ENCODE results near the gene WNT7B. TPM values are rescaled to one million over a fixed set of nuclear protein-coding genes. Genes with fewer than 3 reads are reported as not detected.
A peak's percentile ranks its signal among the peaks of the same experiment; 100 is the strongest.

Gene WNT7B
- total and polyA plus RNA-seq, 2 donors, result 0.66 to 0.96 TPM

GRCh38 chr22:45997777-45998637 is 21.0 kb upstream of the WNT7B start:
- no peaks in the 10 kb centered on the region for H3K36me3 ChIP-seq (ENCODE audit: control insufficient read depth in 2 of 2, insufficient read depth in 2 of 2, low read length in 1 of 2)
- peak overlapping the region in 1 of 2 donors; percentile 37 for H3K27ac ChIP-seq (ENCODE audit: low read depth in 1 of 2, low read length in 1 of 2)
- peaks cover 0 to 3% of the 10 kb centered on the region in 2 donors for H3K27me3 ChIP-seq (ENCODE audit: control insufficient read depth in 2 of 2, insufficient read depth in 1 of 2, low read length in 1 of 2)
- H3K4me1 ChIP-seq (ENCODE audit: control insufficient read depth in 2 of 2, insufficient read depth in 2 of 2, low read length in 2 of 2), result peaks cover 6 to 16% of the 10 kb centered on the region in 2 donors
- WGBS, result 74% methylated on average over 17 of the region's 17 CpGs
- no peak for DNase-seq (ENCODE audit: low read depth in 6 of 9, low spot score in 9 of 9)
- H3K9me3 ChIP-seq (ENCODE audit: control insufficient read depth in 2 of 2, insufficient read depth in 1 of 2, low read length in 1 of 2), result no peaks in the 10 kb centered on the region
- H3K4me3 ChIP-seq (ENCODE audit: low read length in 2 of 2), result no peak overlapping the region

- WGBS, result 11% methylated on average over 16 of the region's 16 CpGs
- H3K4me3 ChIP-seq (ENCODE audit: low read length in 2 of 2), result no peak overlapping the region
Measured at GRCh38 chr22:45997077-45997776, 20.3 kb upstream of the WNT7B start.

DNA sequence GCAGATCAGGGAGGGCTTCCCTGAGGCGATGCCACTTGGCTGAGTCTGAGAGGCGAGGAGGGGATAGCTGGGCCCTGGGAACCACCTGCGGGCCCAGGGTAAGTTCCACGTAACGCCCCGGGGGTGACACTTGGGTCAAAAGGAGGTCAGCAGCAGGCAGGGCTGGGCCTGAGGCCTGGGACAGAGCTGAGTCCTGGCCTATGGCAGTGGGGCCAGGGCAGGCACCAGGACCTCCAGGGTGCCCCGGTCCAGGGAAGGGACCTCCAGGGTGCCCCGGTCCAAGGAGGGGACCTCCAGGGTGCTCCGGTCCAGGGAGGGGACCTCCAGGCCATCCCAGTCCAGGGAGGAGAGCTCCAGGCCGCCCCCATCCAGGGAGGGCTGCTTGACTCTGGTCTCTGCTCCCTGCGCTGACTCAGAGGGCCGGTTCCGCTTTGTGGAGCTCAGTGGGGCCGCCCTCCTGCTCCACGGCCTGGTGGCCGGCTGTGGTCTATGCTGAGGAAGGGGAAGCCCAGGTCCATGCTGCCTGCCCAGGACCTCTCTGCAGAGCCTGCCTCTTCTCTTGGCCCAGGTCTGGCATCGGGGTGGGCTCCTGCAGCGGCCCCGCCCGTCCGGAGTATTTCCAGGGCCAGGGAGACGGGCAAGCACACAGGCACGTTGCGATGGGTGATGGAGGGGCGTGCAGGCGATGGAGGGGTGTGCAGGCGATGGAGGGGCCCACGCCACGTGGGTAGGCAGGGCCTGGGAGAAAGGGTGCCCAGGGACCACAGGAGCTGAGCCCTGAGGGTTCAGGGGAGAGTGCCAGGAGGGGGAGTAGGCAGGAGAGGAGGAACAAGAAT is 19.5 kb upstream of the WNT7B start:
- WGBS, result 87% methylated on average over 29 of the region's 29 CpGs
- peak overlapping the region in 1 of 2 donors; percentile 48 for H3K27ac ChIP-seq (ENCODE audit: low read depth in 1 of 2, low read length in 1 of 2)
- no peaks in the 10 kb centered on the region for H3K36me3 ChIP-seq (ENCODE audit: control insufficient read depth in 2 of 2, insufficient read depth in 2 of 2, low read length in 1 of 2)
- H3K4me3 ChIP-seq (ENCODE audit: low read length in 2 of 2), result no peak overlapping the region
- H3K27me3 ChIP-seq (ENCODE audit: control insufficient read depth in 2 of 2, insufficient read depth in 1 of 2, low read length in 1 of 2), result peaks cover 0 to 3% of the 10 kb centered on the region in 2 donors
- H3K4me1 ChIP-seq (ENCODE audit: control insufficient read depth in 2 of 2, insufficient read depth in 2 of 2, low read length in 2 of 2), result peaks cover 6 to 16% of the 10 kb centered on the region in 2 donors
- DNase-seq (ENCODE audit: low read depth in 6 of 9, low spot score in 9 of 9), result no peak
- H3K9me3 ChIP-seq (ENCODE audit: control insufficient read depth in 2 of 2, insufficient read depth in 1 of 2, low read length in 1 of 2), result no peaks in the 10 kb centered on the region

More at GRCh38 chr22:45997077-45997776, 20.3 kb upstream of the WNT7B start:
- Histone ChIP-seq H3K27me3 (ENCODE audit: control insufficient read depth in 2 of 2, insufficient read depth in 1 of 2, low read length in 1 of 2) (peaks cover 0 to 3% of the 10 kb centered on the region in 2 donors), H3K27ac (ENCODE audit: low read depth in 1 of 2, low read length in 1 of 2) (peak overlapping the region in 1 of 2 donors; percentile 51), H3K4me1 (ENCODE audit: control insufficient read depth in 2 of 2, insufficient read depth in 2 of 2, low read length in 2 of 2) (peaks cover 6 to 16% of the 10 kb centered on the region in 2 donors), H3K9me3 (ENCODE audit: control insufficient read depth in 2 of 2, insufficient read depth in 1 of 2, low read length in 1 of 2) (no peaks in the 10 kb centered on the region), H3K36me3 (ENCODE audit: control insufficient read depth in 2 of 2, insufficient read depth in 2 of 2, low read length in 1 of 2) (no peaks in the 10 kb centered on the region)
- peak in 3 of 9 donors; percentile 40 to 65 (median 46) for DNase-seq (ENCODE audit: low read depth in 6 of 9, low spot score in 9 of 9)

DNA sequence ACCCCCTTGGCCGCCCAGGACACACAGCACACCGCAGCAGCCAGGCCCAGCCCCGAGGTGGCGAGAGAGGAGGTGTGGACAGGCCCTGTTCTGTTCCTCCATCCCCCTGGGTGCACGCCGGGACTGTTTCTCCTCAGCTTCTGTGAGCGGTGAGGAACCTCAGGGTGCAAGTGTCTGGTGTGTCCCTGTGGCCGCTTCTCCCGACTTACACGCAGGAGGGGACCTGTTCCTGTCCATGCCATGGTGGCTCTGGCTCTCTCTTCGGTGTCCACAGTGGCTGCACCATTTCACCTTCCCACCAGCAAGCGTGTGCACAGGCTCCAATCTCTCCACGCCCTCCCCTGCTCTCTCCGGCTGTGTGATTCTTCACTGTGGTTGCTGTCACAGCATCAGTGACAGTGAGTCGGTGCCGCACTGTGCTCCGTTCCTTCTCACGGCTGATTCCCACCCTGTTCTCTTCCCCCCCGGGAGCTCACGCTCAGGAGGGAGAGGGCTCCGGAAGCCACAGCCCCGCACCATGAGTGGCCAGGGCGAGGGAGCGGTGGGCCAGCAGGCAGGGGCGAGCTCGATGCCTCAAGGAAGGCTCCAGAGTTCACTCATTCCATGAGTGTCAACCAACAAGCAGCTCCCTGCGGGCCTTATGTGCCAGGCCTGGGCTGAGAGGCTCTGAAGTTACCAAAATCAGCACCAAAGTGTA is 18.6 kb upstream of the WNT7B start:
- no peak for DNase-seq (ENCODE audit: low read depth in 6 of 9, low spot score in 9 of 9)

GRCh38 chr22:45994491-45995404 is 17.8 kb upstream of the WNT7B start:
- peak in 4 of 9 donors; percentile 41 to 61 (median 52) for DNase-seq (ENCODE audit: low read depth in 6 of 9, low spot score in 9 of 9)
- Histone ChIP-seq H3K4me1 (ENCODE audit: control insufficient read depth in 2 of 2, insufficient read depth in 2 of 2, low read length in 2 of 2) (peaks cover 6 to 16% of the 10 kb centered on the region in 2 donors), H3K27ac (ENCODE audit: low read depth in 1 of 2, low read length in 1 of 2) (no peak overlapping the region), H3K27me3 (ENCODE audit: control insufficient read depth in 2 of 2, insufficient read depth in 1 of 2, low read length in 1 of 2) (peaks cover 0 to 5% of the 10 kb centered on the region in 2 donors), H3K9me3 (ENCODE audit: control insufficient read depth in 2 of 2, insufficient read depth in 1 of 2, low read length in 1 of 2) (no peaks in the 10 kb centered on the region), H3K4me3 (ENCODE audit: low read length in 2 of 2) (no peak overlapping the region), H3K36me3 (ENCODE audit: control insufficient read depth in 2 of 2, insufficient read depth in 2 of 2, low read length in 1 of 2) (no peaks in the 10 kb centered on the region)
- WGBS, result 49% methylated on average over 27 of the region's 27 CpGs

More for the DNA sequence above, 18.6 kb upstream of the WNT7B start:
- Histone ChIP-seq H3K36me3 (ENCODE audit: control insufficient read depth in 2 of 2, insufficient read depth in 2 of 2, low read length in 1 of 2) (no peaks in the 10 kb centered on the region), H3K27ac (ENCODE audit: low read depth in 1 of 2, low read length in 1 of 2) (peak overlapping the region in 1 of 2 donors; percentile 48), H3K4me1 (ENCODE audit: control insufficient read depth in 2 of 2, insufficient read depth in 2 of 2, low read length in 2 of 2) (peaks cover 6 to 16% of the 10 kb centered on the region in 2 donors), H3K4me3 (ENCODE audit: low read length in 2 of 2) (no peak overlapping the region), H3K27me3 (ENCODE audit: control insufficient read depth in 2 of 2, insufficient read depth in 1 of 2, low read length in 1 of 2) (peaks cover 0 to 3% of the 10 kb centered on the region in 2 donors), H3K9me3 (ENCODE audit: control insufficient read depth in 2 of 2, insufficient read depth in 1 of 2, low read length in 1 of 2) (no peaks in the 10 kb centered on the region)
- WGBS, result 97% methylated on average over 27 of the region's 27 CpGs

- DNase-seq (ENCODE audit: low read depth in 6 of 9, low spot score in 9 of 9), result no peak
- Histone ChIP-seq H3K4me3 (ENCODE audit: low read length in 2 of 2) (no peak overlapping the region), H3K27ac (ENCODE audit: low read depth in 1 of 2, low read length in 1 of 2) (no peak overlapping the region), H3K9me3 (ENCODE audit: control insufficient read depth in 2 of 2, insufficient read depth in 1 of 2, low read length in 1 of 2) (no peaks in the 10 kb centered on the region), H3K4me1 (ENCODE audit: control insufficient read depth in 2 of 2, insufficient read depth in 2 of 2, low read length in 2 of 2) (peaks cover 6 to 16% of the 10 kb centered on the region in 2 donors), H3K36me3 (ENCODE audit: control insufficient read depth in 2 of 2, insufficient read depth in 2 of 2, low read length in 1 of 2) (no peaks in the 10 kb centered on the region), H3K27me3 (ENCODE audit: control insufficient read depth in 2 of 2, insufficient read depth in 1 of 2, low read length in 1 of 2) (peaks cover 0 to 5% of the 10 kb centered on the region in 2 donors)
- WGBS, result 31% methylated on average over 2 of the region's 2 CpGs
Measured at GRCh38 chr22:45993841-45994240, 16.9 kb upstream of the WNT7B start.

DNA sequence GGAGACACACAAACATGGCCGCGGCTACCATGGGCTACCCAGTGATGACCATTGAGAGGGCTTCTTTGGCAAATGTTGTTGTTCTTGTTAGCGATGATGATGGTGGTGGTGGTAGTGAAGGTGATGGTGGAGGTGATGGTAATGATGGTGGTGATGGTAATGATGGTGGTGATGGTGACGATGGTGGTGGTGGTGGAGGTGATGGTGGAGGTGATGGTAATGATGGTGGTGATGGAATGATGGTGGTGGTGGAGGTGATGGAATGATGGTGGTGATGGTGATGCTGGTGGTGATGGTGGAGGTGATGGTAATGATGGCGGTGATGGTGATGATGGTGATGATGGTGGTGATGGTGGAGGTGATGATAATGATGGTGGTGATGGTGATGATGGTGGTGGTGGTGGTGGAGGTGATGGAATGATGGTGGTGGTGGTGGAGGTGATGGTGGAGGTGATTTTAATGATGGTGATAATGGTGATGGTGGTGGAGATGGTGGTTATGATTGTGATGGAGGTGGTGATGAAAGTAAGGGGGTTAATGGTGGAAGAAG is 16.3 kb upstream of the WNT7B start:
- Histone ChIP-seq H3K27me3 (ENCODE audit: control insufficient read depth in 2 of 2, insufficient read depth in 1 of 2, low read length in 1 of 2) (peaks cover 0 to 5% of the 10 kb centered on the region in 2 donors), H3K36me3 (ENCODE audit: control insufficient read depth in 2 of 2, insufficient read depth in 2 of 2, low read length in 1 of 2) (no peaks in the 10 kb centered on the region), H3K9me3 (ENCODE audit: control insufficient read depth in 2 of 2, insufficient read depth in 1 of 2, low read length in 1 of 2) (peaks cover 0 to 3% of the 10 kb centered on the region in 2 donors), H3K4me1 (ENCODE audit: control insufficient read depth in 2 of 2, insufficient read depth in 2 of 2, low read length in 2 of 2) (peaks cover 6 to 16% of the 10 kb centered on the region in 2 donors), H3K4me3 (ENCODE audit: low read length in 2 of 2) (no peak overlapping the region), H3K27ac (ENCODE audit: low read depth in 1 of 2, low read length in 1 of 2) (no peak overlapping the region)
- DNase-seq (ENCODE audit: low read depth in 6 of 9, low spot score in 9 of 9), result no peak
- over 99% methylated on average over 5 of the region's 5 CpGs for WGBS

Measured in thymus (tissue), 11 donors.